Heart left ventricle (tissue), 16 donors: Measurements from ENCODE around the gene ENTHD1. TPM values are rescaled to one million over a fixed set of nuclear protein-coding genes. Genes with fewer than 3 reads are reported as not detected.

Source experiments
- ATAC-seq, 4 donors: fragments of 200-7000 bp; cut with Tn5 transposase; one replicate each; pipeline ENCODE4 v1.9.1; 2020 to 2022; ENCODE audit warnings: moderate library complexity in 4 of 4, mild to moderate bottlenecking in 3 of 4, moderate number of reproducible peaks in 1 of 4
- DNase-seq, 5 donors: peaks; one replicate each; pipeline ENCODE4 v3.0.0-alpha.2; 2020
- H3K27ac ChIP-seq, 12 donors: fragments of 200-600 bp; sonication (generic) in 4 of 12; one replicate each; pipeline versions ENCODE4 v1.5.0 to v1.8.0; 2016 to 2022; ENCODE audit warnings: mild to moderate bottlenecking in 2 of 12
- H3K27me3 ChIP-seq, 9 donors: fragments of 200-600 bp; sonication (generic) in 2 of 9; one replicate each; pipeline versions ENCODE4 v1.5.1 to v1.8.0; 2016 to 2022; ENCODE audit warnings: mild to moderate bottlenecking in 3 of 9
- H3K36me3 ChIP-seq, 9 donors: fragments of 200-600 bp; sonication (generic) in 2 of 9; one replicate each; pipeline versions ENCODE4 v1.5.0 to v1.8.0; 2018 to 2022; ENCODE audit warnings: mild to moderate bottlenecking in 2 of 9
- H3K4me1 ChIP-seq, 12 donors: fragments of 200-600 bp; sonication (generic) in 4 of 12; one replicate each; pipeline versions ENCODE4 v1.5.0 to v1.8.0; 2016 to 2022; ENCODE audit warnings: mild to moderate bottlenecking in 3 of 12
- H3K4me3 ChIP-seq, 12 donors: fragments of 200-600 bp; sonication (generic) in 4 of 12; one replicate each; pipeline versions ENCODE4 v1.5.0 to v1.8.0; 2017 to 2022; ENCODE audit warnings: mild to moderate bottlenecking in 9 of 12, moderate library complexity in 4 of 12
- H3K9me3 ChIP-seq, 12 donors: fragments of 200-600 bp; sonication (generic) in 4 of 12; one replicate each; pipeline versions ENCODE4 v1.5.0 to v1.8.0; 2016 to 2022; ENCODE audit warnings: mild to moderate bottlenecking in 1 of 12
- POLR2A ChIP-seq, 2 donors: fragments of 450-650 bp; IDR thresholded peaks; one replicate each; pipeline ENCODE4 v1.6.1; 2017; ENCODE audit warnings: antibody characterized with exemption in 2 of 2, mild to moderate bottlenecking in 2 of 2, moderate library complexity in 2 of 2
- WGBS, 4 donors: extraction: QIAGEN DNeasy Blood & Tissue Kit in 2 of 4; methylation state at CpG; one replicate each; pipeline versions ENCODE4 v1.1.5 to v1.1.7; 2013 to 2018; 5-methylcytosine and 5-hydroxymethylcytosine counted together
- intact Hi-C, 10 donors: fragments of 100-400 bp; cut with DNase I; formaldehyde crosslinking; loops; one replicate each; pipeline versions ENCODE4 v1.11.1 to v1.14.2; 2022
- polyA plus RNA-seq, 2 donors: library from polyadenylated mRNA; stranded (reverse); fragments of 200-250 nt; gene quantifications; one replicate each; pipeline ENCODE4 v1.2.3, GENCODE V29; 2013
- total RNA-seq, 9 donors: library from RNA; depleted of rRNA in 2 of 9; stranded (reverse); fragments of >200 nt in 2 of 9; fragmentation: NEBNext Ultra II Directional in 3 of 9; extraction: Animal tissue kit (Norgen Biotek cat#: 25700) in 3 of 9; gene quantifications; one replicate each; pipeline versions ENCODE4 v1.1.0 to v1.2.4, GENCODE V29; 2016 to 2023
- TF ChIP-seq, protein P1 (sequence below), 12 donors: fragments of 200-600 bp; sonication (generic) in 4 of 12; IDR thresholded peaks; one replicate each; pipeline versions ENCODE4 v1.5.0 to v1.8.0; 2018 to 2022; ENCODE audit warnings: antibody characterized with exemption in 12 of 12, mild to moderate bottlenecking in 5 of 12
- donor health status: ischemic (EF 13 %, LVEDD 7.1; RV severe dilation, severe dysfunction).
- donor health status: healthy with polysubstance abuse.
- donor health status: DM: no; HTN: yes; CAD: no.
- donor health status: DM: no; HTN: no; CAD: no.
- donor health status: ischemic (EF 25% LVEDD 6.9; RV normal size, moderate dysfunction).
- donor health status: ischemic (EF 25% LVEDD 5.7; RV mildly dilated, moderate dysfunction).
- donor health status: healthy.
- donor health status: DM: yes; HTN: yes; CAD: no.
- donor health status: ischemic (EF 35%, LVEDD 5.7; RV mildly dilated, moderate dysfunction).
- donor health status: nonischemic (EF 11% LVEDD 7.7; RV severe dilation, severe dysfunction).
- donor health status: DM: yes; HTN: yes; CAD: no.
- donor health status: PGD.
- donor health status: ischemic (EF 29% LVEDD 5.4; RV normal size, mild dysfunction).
- donor health status: nonischemic (EF 23%, LVEDD 6.1; RV moderate dilation, normal function).

The ENTHD1 gene
- total and polyA plus RNA-seq, 11 donors = not detected

DNA sequence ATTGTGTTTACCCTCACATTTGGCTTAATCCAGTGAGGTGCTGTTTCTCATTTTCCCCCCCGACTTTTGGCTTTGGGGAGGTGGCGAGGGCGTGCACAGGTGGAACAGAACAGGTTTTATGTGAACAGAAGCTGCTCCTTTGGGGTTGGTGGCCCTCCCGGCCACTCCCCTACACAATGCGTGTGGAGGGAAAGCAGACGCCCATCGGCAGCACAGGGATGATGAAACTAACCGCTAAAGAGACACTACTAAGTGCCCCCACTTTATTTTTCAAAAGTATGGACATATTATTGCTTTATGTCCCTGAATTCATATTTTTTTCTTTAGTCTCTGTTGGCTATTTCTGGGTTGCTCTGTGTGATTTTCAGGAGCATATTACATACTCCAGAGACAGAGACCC is 160.9 kb downstream of the ENTHD1 start:
- Histone ChIP-seq H3K27ac (no peak overlapping the region), H3K4me3 (no peak overlapping the region), H3K4me1 (no peaks in the 10 kb centered on the region), H3K36me3 (no peaks in the 10 kb centered on the region), H3K9me3 (no peaks in the 10 kb centered on the region), H3K27me3 (peaks cover 0 to 56% (median 9%) of the 10 kb centered on the region in 9 donors)
- WGBS, 4 donors = 75 to 83% (median 77%) methylated on average over 8 of the region's 8 CpGs
- ATAC-seq = no peak
- intact Hi-C loops = no loop called here
- TF ChIP-seq, protein P1, sequence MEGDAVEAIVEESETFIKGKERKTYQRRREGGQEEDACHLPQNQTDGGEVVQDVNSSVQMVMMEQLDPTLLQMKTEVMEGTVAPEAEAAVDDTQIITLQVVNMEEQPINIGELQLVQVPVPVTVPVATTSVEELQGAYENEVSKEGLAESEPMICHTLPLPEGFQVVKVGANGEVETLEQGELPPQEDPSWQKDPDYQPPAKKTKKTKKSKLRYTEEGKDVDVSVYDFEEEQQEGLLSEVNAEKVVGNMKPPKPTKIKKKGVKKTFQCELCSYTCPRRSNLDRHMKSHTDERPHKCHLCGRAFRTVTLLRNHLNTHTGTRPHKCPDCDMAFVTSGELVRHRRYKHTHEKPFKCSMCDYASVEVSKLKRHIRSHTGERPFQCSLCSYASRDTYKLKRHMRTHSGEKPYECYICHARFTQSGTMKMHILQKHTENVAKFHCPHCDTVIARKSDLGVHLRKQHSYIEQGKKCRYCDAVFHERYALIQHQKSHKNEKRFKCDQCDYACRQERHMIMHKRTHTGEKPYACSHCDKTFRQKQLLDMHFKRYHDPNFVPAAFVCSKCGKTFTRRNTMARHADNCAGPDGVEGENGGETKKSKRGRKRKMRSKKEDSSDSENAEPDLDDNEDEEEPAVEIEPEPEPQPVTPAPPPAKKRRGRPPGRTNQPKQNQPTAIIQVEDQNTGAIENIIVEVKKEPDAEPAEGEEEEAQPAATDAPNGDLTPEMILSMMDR (IDR thresholded peaks at IDR 0.05) = no peak
- no peak for TF ChIP-seq POLR2A (IDR thresholded peaks at IDR 0.05)
- DNase-seq = no peak

DNA sequence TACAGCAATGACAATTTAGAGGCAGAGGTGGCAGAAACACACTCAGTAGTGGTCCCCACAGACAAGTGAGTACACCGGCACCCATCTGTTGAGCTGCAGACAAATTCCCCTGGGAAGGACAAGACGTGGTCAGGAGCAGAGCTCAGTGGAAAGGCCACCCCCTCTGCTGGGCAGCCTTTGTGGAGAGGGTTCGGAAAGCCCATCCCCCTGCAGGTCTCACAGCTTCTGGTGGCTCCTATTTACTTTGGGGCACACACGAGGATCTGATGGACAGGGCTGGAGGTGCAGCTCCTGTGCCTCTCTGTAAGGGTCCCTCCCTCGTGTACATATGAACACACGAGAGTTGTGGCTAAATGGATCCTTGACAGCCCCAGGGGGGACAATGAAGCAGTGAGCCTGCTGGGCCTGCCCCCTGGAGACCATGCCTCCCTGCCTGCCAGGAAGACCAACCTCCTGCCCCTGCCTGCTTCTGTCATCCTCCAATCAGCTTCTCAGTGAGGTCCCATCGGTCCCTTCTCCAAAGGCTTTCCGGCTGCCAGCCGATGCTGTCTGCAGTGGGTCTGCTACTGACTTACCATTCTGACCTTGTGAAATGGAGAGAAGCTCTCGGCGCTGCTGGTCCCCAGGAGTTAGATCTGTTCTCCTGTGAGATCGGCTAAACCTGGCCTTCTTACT is 161.5 kb downstream of the ENTHD1 start:
- Histone ChIP-seq H3K27ac (no peak overlapping the region), H3K4me3 (no peak overlapping the region), H3K4me1 (no peaks in the 10 kb centered on the region), H3K9me3 (no peaks in the 10 kb centered on the region), H3K27me3 (peaks cover 0 to 58% (median 8%) of the 10 kb centered on the region in 9 donors), H3K36me3 (no peaks in the 10 kb centered on the region)
- TF ChIP-seq, protein P1 (IDR thresholded peaks at IDR 0.05) = no peak
- no peak for TF ChIP-seq POLR2A (IDR thresholded peaks at IDR 0.05)
- intact Hi-C loops = no loop called here
- 40 to 45% (median 43%) methylated on average over 10 to 12 of the region's 12 CpGs for WGBS, 4 donors
- ATAC-seq (no peak), DNase-seq (no peak)

DNA sequence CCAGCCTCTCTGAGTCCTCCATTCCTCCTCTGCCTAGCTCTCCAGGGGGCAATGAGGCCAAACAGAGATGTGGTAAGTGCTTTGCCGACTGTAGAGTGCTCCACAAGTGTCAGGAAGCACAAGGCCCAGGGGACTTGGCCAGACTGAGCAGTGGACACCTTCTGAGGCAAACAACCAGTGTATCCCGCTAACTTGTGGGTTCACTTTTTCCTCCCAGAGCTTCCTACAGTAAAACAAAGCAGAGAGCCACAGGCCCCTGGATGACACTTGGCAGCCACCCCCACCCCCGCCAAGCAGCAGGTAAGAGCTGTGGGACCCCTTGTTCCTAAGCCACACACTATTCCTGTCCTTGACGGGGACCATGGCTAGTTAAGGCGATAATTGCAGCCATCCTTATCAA is 162.1 kb downstream of the ENTHD1 start:
- ATAC-seq = no peak
- 76 to 90% (median 81%) methylated on average over 3 to 5 of the region's 5 CpGs for WGBS, 4 donors

DNA sequence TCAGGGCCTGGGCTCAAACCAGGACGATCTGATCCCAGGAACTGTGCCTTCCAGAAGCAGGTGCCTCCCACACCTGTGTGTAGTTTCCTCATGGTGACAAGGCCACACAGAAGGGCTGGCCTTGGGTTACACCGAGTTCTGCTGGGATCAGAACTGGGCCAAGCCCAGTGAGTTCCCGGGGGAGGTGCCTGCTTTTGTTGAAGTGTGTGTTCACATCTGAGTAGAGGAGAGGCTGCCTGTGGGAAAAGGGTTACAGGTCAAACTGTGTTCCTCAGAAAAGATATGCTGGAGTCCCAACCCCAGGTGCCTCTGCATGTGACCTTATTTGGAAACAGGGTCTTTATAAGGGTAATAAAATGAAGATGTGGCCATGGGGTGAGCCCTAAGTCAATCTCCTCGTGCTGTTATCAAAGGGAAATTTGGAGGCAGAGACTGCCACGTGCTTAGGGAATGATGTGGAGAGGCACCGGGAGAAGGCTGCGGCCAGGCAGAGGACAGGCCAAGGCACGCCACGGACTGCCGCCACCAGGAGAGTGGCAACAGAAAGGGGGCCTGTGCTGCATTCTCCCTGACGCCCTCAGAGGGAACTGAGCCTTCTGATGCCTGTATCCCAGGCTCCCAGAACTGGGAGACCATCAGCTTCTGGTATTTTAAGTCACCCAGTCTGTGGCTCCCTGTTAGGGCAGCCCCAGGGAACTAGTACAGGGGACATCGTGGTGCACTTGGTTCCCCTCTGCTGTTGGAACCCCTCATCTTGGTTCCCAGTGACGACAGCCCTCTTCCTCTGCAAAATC is 164.2 kb downstream of the ENTHD1 start:
- TF ChIP-seq, protein P1 (IDR thresholded peaks at IDR 0.05) = no peak
- TF ChIP-seq POLR2A (IDR thresholded peaks at IDR 0.05) = no peak
- 71 to 74% (median 72%) methylated on average over 11 to 13 of the region's 13 CpGs for WGBS, 4 donors
- DNase-seq (no peak), ATAC-seq (no peak)
- Histone ChIP-seq H3K27ac (no peak overlapping the region), H3K4me3 (no peak overlapping the region), H3K9me3 (no peaks in the 10 kb centered on the region), H3K27me3 (peaks cover 0 to 47% (median 4%) of the 10 kb centered on the region in 9 donors), H3K36me3 (no peaks in the 10 kb centered on the region), H3K4me1 (no peaks in the 10 kb centered on the region)
- intact Hi-C loops = no loop called here

More for the DNA sequence above, 162.1 kb downstream of the ENTHD1 start:
- Histone ChIP-seq H3K9me3 (no peaks in the 10 kb centered on the region), H3K4me3 (no peak overlapping the region), H3K27me3 (peaks cover 0 to 57% (median 5%) of the 10 kb centered on the region in 9 donors), H3K27ac (no peak overlapping the region), H3K36me3 (no peaks in the 10 kb centered on the region), H3K4me1 (no peaks in the 10 kb centered on the region)
- no peak for DNase-seq
- intact Hi-C loops = no loop called here
- TF ChIP-seq, protein P1 (IDR thresholded peaks at IDR 0.05) = no peak
- TF ChIP-seq POLR2A (IDR thresholded peaks at IDR 0.05) = no peak
